Measurements from ENCODE around the gene SAMD4A.

SAMD4A gene

GRCh38 chr14:54574528-54574927 lies 7.6 kb downstream of the SAMD4A start:
- no peak for DNase-seq
- H3K9me3 Mint-ChIP-seq: peaks cover 18% of the 10 kb centered on the region
- TF ChIP-seq CTCF (IDR thresholded peaks at IDR 0.05): no peak
- H3K27ac Mint-ChIP-seq: no peak overlapping the region
- H3K36me3 Mint-ChIP-seq (ENCODE audit: low read depth): peaks cover 18% of the 10 kb centered on the region
- H3K4me3 Mint-ChIP-seq: no peak overlapping the region
- peaks cover 22% of the 10 kb centered on the region for H3K4me1 Mint-ChIP-seq
- peaks cover 11% of the 10 kb centered on the region for H3K27me3 Mint-ChIP-seq (ENCODE audit: low read depth, poor library complexity)

DNA sequence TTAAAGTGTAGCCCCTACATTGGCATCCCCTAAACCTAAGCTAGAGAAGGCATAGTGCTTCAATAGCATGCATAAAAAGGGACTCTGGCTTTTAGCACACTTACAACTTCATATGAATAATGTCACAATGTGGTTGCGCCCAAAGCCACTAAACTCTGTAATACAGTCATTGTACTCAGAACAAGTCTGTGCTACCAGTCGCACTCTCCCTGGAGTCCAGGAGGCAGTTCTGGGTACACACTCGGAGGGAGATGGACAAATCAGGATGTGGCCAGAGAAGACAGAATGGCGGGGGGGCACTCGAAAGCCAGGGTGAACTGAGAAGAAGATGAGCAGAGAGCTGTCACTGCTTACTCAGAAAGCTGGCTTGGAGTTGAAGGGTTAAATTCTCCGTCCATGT lies 10.6 kb downstream of the SAMD4A start:
- TF ChIP-seq CTCF (IDR thresholded peaks at IDR 0.05): no peak
- Mint-ChIP-seq H3K9me3 (peaks cover 10% of the 10 kb centered on the region), H3K4me1 (peaks cover 22% of the 10 kb centered on the region), H3K27me3 (ENCODE audit: low read depth, poor library complexity) (peaks cover 4% of the 10 kb centered on the region), H3K4me3 (no peak overlapping the region), H3K36me3 (ENCODE audit: low read depth) (peaks cover 11% of the 10 kb centered on the region), H3K27ac (no peak overlapping the region)
- no peak for DNase-seq

GRCh38 chr14:54577977-54578376 lies 11.0 kb downstream of the SAMD4A start:
- Mint-ChIP-seq H3K9me3 (peaks cover 7% of the 10 kb centered on the region), H3K4me1 (peaks cover 22% of the 10 kb centered on the region), H3K36me3 (ENCODE audit: low read depth) (peaks cover 8% of the 10 kb centered on the region)

DNA sequence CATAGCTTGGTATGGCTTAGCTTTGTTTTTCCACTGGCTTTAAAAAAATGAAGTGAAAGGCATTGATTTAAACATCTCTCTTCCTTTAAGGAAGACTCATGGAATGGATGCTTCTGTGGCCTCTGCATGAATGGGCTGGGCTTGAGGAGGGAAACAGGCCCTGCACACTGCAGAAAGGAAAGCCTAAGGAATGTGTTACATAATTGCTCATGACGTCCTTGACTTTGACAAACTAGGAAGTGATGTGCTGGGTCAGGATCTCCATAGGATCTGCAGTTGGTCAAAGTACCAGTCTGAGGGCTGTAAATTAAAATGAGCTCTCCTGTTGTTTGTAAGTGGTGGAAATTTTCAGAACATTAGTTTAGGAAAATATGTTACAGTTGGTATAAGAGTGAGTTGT lies 12.7 kb downstream of the SAMD4A start:
- DNase-seq: no peak
- Mint-ChIP-seq H3K27me3 (ENCODE audit: low read depth, poor library complexity) (peaks cover 4% of the 10 kb centered on the region), H3K4me1 (peaks cover 20% of the 10 kb centered on the region), H3K4me3 (no peak overlapping the region), H3K9me3 (no peaks in the 10 kb centered on the region), H3K27ac (no peak overlapping the region), H3K36me3 (ENCODE audit: low read depth) (no peaks in the 10 kb centered on the region)
- TF ChIP-seq CTCF (IDR thresholded peaks at IDR 0.05): no peak

More at GRCh38 chr14:54577977-54578376, 11.0 kb downstream of the SAMD4A start:
- DNase-seq: no peak
- H3K27me3 Mint-ChIP-seq (ENCODE audit: low read depth, poor library complexity): peaks cover 4% of the 10 kb centered on the region
- TF ChIP-seq CTCF (IDR thresholded peaks at IDR 0.05): no peak
- no peak overlapping the region for H3K27ac Mint-ChIP-seq
- H3K4me3 Mint-ChIP-seq: no peak overlapping the region

DNA sequence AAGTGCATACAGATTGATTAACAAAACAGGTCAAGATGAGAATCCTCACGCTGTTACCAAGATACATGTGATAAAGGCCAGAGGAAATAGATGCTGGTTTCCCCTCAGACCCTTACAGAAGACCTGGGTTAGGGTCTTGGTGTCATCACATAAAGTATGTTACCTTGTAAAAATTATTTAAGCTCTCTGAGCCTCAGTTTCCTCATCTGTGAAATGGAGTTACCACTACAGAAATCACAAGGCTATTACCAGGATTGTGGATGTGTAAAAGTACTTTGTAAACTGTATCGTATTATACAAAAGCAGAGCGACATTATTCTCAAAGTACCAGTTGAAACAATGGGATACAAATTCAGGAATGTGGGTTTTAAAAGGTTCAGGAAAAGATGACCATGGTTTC lies 14.0 kb downstream of the SAMD4A start:
- Mint-ChIP-seq H3K9me3 (peaks cover 5% of the 10 kb centered on the region), H3K4me1 (peaks cover 7% of the 10 kb centered on the region)

More for the DNA sequence above, 14.0 kb downstream of the SAMD4A start:
- Mint-ChIP-seq H3K36me3 (ENCODE audit: low read depth) (peaks cover 4% of the 10 kb centered on the region), H3K4me3 (no peak overlapping the region), H3K27ac (no peak overlapping the region), H3K27me3 (ENCODE audit: low read depth, poor library complexity) (peaks cover 6% of the 10 kb centered on the region)
- DNase-seq: no peak
- TF ChIP-seq CTCF (IDR thresholded peaks at IDR 0.05): no peak

Data from nephron progenitor cell (in vitro differentiated cells).